IMR-90 (cell line): ENCODE data around the gene MFNG. TPM values are rescaled to one million over a fixed set of nuclear protein-coding genes. Genes with fewer than 3 reads are reported as not detected.

Experiments
- ATAC-seq: fragments of 200-7000 bp; cut with Tn5 transposase; 2 replicates; pipeline ENCODE4 v1.9.1; 2020; ENCODE audit warnings: low read depth, mild to moderate bottlenecking, moderate library complexity
- BruUV-seq: library from RNA; stranded (reverse); fragments of 400-500 nt; replicated peaks from 2 replicates; lab custom pipeline; 2021; lab: Mats Ljungman, UMichigan
- CTCF ChIA-PET: fragments of 300-600 bp; formaldehyde crosslinking; extraction: SDS; loops from one replicate; lab custom pipeline; 2021; ENCODE audit warnings: antibody characterized with exemption; lab: Yijun Ruan, JAX
- POLR2A ChIA-PET: fragments of 300-600 bp; sonication (Branson Sonifier 250); formaldehyde crosslinking; loops from one replicate; lab custom pipeline; 2022; ENCODE audit warnings: antibody characterized with exemption; ENCODE audit not compliant: unreplicated experiment; lab: Charles Lee
- DNase-seq: peaks from one replicate; pipeline ENCODE4 v3.0.0; 2013
- H2AFZ ChIP-seq: replicated peaks from 2 replicates; pipeline ENCODE3; 2013; ENCODE audit warnings: low read length, mild to moderate bottlenecking; ENCODE audit not compliant: poor library complexity
- H2AK5ac ChIP-seq: 2 replicates; pipeline ENCODE4 v1.6.1; 2013; ENCODE audit warnings: low read depth, low read length, inconsistent platforms
- H2AK9ac ChIP-seq: replicated peaks from 2 replicates; pipeline ENCODE3; 2013; ENCODE audit warnings: mild to moderate bottlenecking, low read depth, low read length, moderate library complexity; ENCODE audit not compliant: poor library complexity
- H2BK120ac ChIP-seq: 2 replicates; pipeline ENCODE4 v1.6.1; 2013; ENCODE audit warnings: low read depth, low read length, inconsistent platforms
- H2BK15ac ChIP-seq: 3 replicates; pipeline ENCODE4 v1.6.1; 2013; ENCODE audit warnings: low read depth, low read length, inconsistent platforms
- H2BK20ac ChIP-seq: 2 replicates; pipeline ENCODE4 v1.6.1; 2013; ENCODE audit warnings: low read depth, mild to moderate bottlenecking, inconsistent platforms, low read length, moderate library complexity
- H2BK5ac ChIP-seq: 2 replicates; pipeline ENCODE4 v1.6.1; 2013; ENCODE audit warnings: mild to moderate bottlenecking, low read depth, low read length, inconsistent platforms; ENCODE audit not compliant: poor library complexity, severe bottlenecking
- H3K14ac ChIP-seq: replicated peaks from 2 replicates; pipeline ENCODE4 v1.6.1; 2013; ENCODE audit warnings: low read depth, low read length, inconsistent platforms
- H3K18ac ChIP-seq: 2 replicates; pipeline ENCODE4 v1.6.1; 2013; ENCODE audit warnings: low read depth, low read length, control low read depth
- H3K23ac ChIP-seq: 2 replicates; pipeline ENCODE4 v1.6.1; 2013; ENCODE audit warnings: low read depth, low read length, inconsistent platforms
- H3K27ac ChIP-seq: 2 replicates; pipeline ENCODE4 v1.5.1; 2013; ENCODE audit warnings: mild to moderate bottlenecking, control low read depth, low read length; ENCODE audit not compliant: insufficient read depth
- H3K27me3 ChIP-seq: 2 replicates; pipeline ENCODE4 v1.6.1; 2013; ENCODE audit warnings: low read length; ENCODE audit not compliant: control insufficient read depth, insufficient read depth
- H3K36me3 ChIP-seq: 2 replicates; pipeline ENCODE4 v1.6.1; 2013; ENCODE audit warnings: low read length, mixed read lengths; ENCODE audit not compliant: control insufficient read depth, insufficient read depth
- H3K4ac ChIP-seq: 2 replicates; pipeline ENCODE4 v1.6.1; 2013; ENCODE audit warnings: low read depth, low read length, inconsistent platforms
- H3K4me1 ChIP-seq: 2 replicates; pipeline ENCODE4 v1.6.1; 2013; ENCODE audit warnings: low read length, mixed read lengths; ENCODE audit not compliant: control insufficient read depth, insufficient read depth
- H3K4me2 ChIP-seq: 2 replicates; pipeline ENCODE4 v1.6.1; 2013; ENCODE audit warnings: low read depth, mild to moderate bottlenecking, control low read depth, low read length, moderate library complexity
- H3K4me3 ChIP-seq: 2 replicates; pipeline ENCODE4 v1.5.1; 2013; ENCODE audit warnings: low read depth, mild to moderate bottlenecking, control low read depth, low read length, moderate library complexity; ENCODE audit not compliant: insufficient read depth
- H3K56ac ChIP-seq: 2 replicates; pipeline ENCODE4 v1.6.1; 2013; ENCODE audit warnings: low read length, inconsistent platforms; ENCODE audit not compliant: insufficient read depth; ENCODE audit errors: extremely low read depth
- H3K79me1 ChIP-seq, 2 experiments: 2 replicates each; pipeline ENCODE4 v1.6.1; 2013; ENCODE audit warnings: low read length in 2 of 2, inconsistent platforms in 1 of 2, low read depth in 1 of 2
- H3K9ac ChIP-seq: 2 replicates; pipeline ENCODE4 v1.6.1; 2013; ENCODE audit warnings: low read depth, low read length, control low read depth
- H3K9me1 ChIP-seq: 2 replicates; pipeline ENCODE4 v1.6.1; 2013; ENCODE audit warnings: low read length, inconsistent platforms; ENCODE audit not compliant: insufficient read depth
- H3K9me3 ChIP-seq: 2 replicates; pipeline ENCODE4 v1.6.1; 2013; ENCODE audit warnings: low read length; ENCODE audit not compliant: control insufficient read depth, insufficient read depth
- H4K20me1 ChIP-seq: 2 replicates; pipeline ENCODE4 v1.6.1; 2013; ENCODE audit warnings: low read length, inconsistent platforms; ENCODE audit not compliant: insufficient read depth
- H4K5ac ChIP-seq: 2 replicates; pipeline ENCODE4 v1.6.1; 2013; ENCODE audit warnings: mild to moderate bottlenecking, low read depth, low read length, control low read depth
- H4K8ac ChIP-seq, 2 experiments: 2 replicates each; pipeline ENCODE4 v1.6.1; 2013; ENCODE audit warnings: low read depth in 2 of 2, low read length in 2 of 2, control low read depth in 1 of 2, inconsistent platforms in 1 of 2
- H4K91ac ChIP-seq: 2 replicates; pipeline ENCODE4 v1.6.1; 2013; ENCODE audit warnings: low read depth, low read length, inconsistent platforms; ENCODE audit not compliant: insufficient read depth
- BHLHE40 ChIP-seq: fragments of 150-350 bp; IDR thresholded peaks from 2 replicates; pipeline ENCODE4 v1.6.1; 2016; ENCODE audit warnings: mild to moderate bottlenecking, low read depth, low read length
- MAFK ChIP-seq: IDR thresholded peaks from 2 replicates; pipeline ENCODE4 v1.6.1; 2012; ENCODE audit warnings: low read depth, low read length, improper control_type of control experiment
- MAZ ChIP-seq: IDR thresholded peaks from 2 replicates; pipeline ENCODE4 v1.6.1; 2012; ENCODE audit warnings: low read depth, mild to moderate bottlenecking, low read length, improper control_type of control experiment, moderate library complexity, borderline replicate concordance
- MXI1 ChIP-seq: IDR thresholded peaks from 2 replicates; pipeline ENCODE4 v1.6.1; 2012; ENCODE audit warnings: low read depth, mild to moderate bottlenecking, low read length, moderate library complexity, borderline replicate concordance
- POLR2A ChIP-seq: IDR thresholded peaks from 2 replicates; pipeline ENCODE4 v1.6.1; 2012; ENCODE audit warnings: mild to moderate bottlenecking, low read depth, low read length
- RAD21 ChIP-seq: IDR thresholded peaks from 2 replicates; pipeline ENCODE4 v1.6.1; 2012; ENCODE audit warnings: low read length, improper control_type of control experiment
- RCOR1 ChIP-seq: IDR thresholded peaks from 2 replicates; pipeline ENCODE4 v1.6.1; 2012; ENCODE audit warnings: mild to moderate bottlenecking, low read length, improper control_type of control experiment; ENCODE audit not compliant: insufficient replicate concordance
- SMC3 ChIP-seq: fragments of 150-350 bp; IDR thresholded peaks from 2 replicates; pipeline ENCODE4 v1.6.1; 2016; ENCODE audit warnings: low read depth, mild to moderate bottlenecking, antibody characterized with exemption, low read length, moderate library complexity
- WGBS, 2 experiments: methylation state at CpG; one replicate each; pipeline versions ENCODE4 v1.1.5 to v1.1.7; 2013; ENCODE audit warnings: missing lambda C conversion rate in 2 of 2; ENCODE audit not compliant: insufficient read length in 1 of 2; ENCODE audit errors: extremely low coverage in 2 of 2; 5-methylcytosine and 5-hydroxymethylcytosine counted together
- dilution Hi-C: fragments of 300-500 bp; cut with HindIII; formaldehyde crosslinking; loops from one replicate; pipeline ENCODE4 v1.14.3; 2018; ENCODE audit warnings: low sequenced_read_pairs; ENCODE audit not compliant: unreplicated experiment
- in situ Hi-C: fragments of 300-500 bp; cut with MboI; formaldehyde crosslinking; loops from 3 replicates; pipeline ENCODE4 v1.14.3; 2019; ENCODE audit warnings: low sequenced_read_pairs, inconsistent platforms, mixed read lengths
- intact Hi-C: fragments of 100-400 bp; cut with micrococcal nuclease; formaldehyde crosslinking; loops from 2 replicates; pipeline ENCODE4 v1.10.0; 2022
- polyA plus RNA-seq, 3 experiments: library from polyadenylated mRNA; depleted of rRNA; stranded (reverse); fragments of >200 nt; gene quantifications; 2 replicates each; pipeline ENCODE4 v1.2.3, GENCODE V29; 2012; ENCODE audit warnings: low replicate concordance in 1 of 3
- total RNA-seq: library from RNA; depleted of rRNA; stranded (reverse); fragments of >200 nt; gene quantifications from 2 replicates; pipeline ENCODE4 v1.2.3, GENCODE V29; 2012
- TF ChIP-seq, protein P1 (sequence below): conservative IDR thresholded peaks from 2 replicates; pipeline ENCODE4 v1.5.1; 2012; ENCODE audit warnings: mild to moderate bottlenecking, low read depth, low read length, improper control_type of control experiment
- TF ChIP-seq, protein P2 (sequence below): fragments of 150-350 bp; IDR thresholded peaks from 2 replicates; pipeline ENCODE4 v1.6.1; 2016; ENCODE audit warnings: low read depth, mild to moderate bottlenecking, low read length, moderate library complexity, borderline replicate concordance

Gene MFNG
- total and polyA plus RNA-seq, 2 of the 4 experiments (the other 2 are of a cell fraction) = 0.15 TPM; not detected in 1

DNA sequence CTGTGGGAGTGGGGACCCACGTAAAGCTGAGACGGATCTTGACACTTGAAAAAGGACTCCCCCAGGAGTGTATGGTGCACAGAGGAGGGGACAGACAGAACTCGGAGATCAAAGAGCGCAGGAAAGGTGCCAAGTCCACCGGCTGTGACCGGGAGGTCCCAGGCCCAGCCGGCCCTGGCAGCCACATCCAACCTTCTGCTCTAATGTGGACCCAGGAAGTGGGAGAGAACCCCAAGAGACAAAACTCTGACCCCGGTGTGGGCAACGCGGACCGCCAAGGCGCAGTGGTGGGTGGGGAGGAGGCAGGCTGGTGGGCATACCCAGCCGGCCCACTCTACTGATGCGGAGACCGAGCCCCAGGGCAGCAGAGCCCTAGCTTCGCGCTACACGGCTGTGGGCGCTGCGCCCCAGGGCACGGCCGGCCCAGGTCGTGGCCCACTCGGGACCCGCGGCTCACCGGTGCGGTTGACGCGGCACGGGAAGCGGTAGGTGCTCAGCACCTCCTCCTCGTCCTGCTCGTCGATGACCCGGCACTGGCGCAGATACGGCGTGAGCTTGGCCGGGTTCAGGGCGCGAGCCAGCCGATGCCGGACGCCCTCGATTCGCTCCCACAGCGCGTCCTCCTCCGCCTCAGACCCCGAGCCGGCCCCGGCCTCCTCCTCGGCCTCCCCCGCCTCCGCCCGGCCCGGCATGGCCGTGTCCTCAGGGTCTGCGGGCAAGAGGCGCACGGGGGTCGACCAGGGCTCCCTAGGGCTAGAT lies 32.5 kb upstream of the MFNG start:
- Histone ChIP-seq H4K20me1 (no peaks in the 10 kb centered on the region), H2AK5ac (peak overlapping the region; percentile 59), H3K18ac (peak overlapping the region; percentile 42; the same call in 1 of the 2 replicates), H4K5ac (peak overlapping the region; percentile 67), H2BK20ac (no peak overlapping the region), H3K36me3 (peaks cover 9% of the 10 kb centered on the region; the same call in 1 of the 2 replicates), H3K4me2 (peak overlapping the region; percentile 86), H3K4me1 (peaks cover 9% of the 10 kb centered on the region), H3K56ac (no peak overlapping the region), H3K9me3 (no peaks in the 10 kb centered on the region), H3K4me3 (peak overlapping the region; percentile 86), H2BK5ac (peak overlapping the region; percentile 55), H3K9ac (peak overlapping the region; percentile 57), H3K9me1 (peaks cover 2% of the 10 kb centered on the region; the same call in 1 of the 2 replicates), H2BK15ac (peak overlapping the region; percentile 14; the same call in 1 of the 3 replicates), H2BK120ac (peak overlapping the region; percentile 32), H3K79me1 (peaks cover 6 to 15% of the 10 kb centered on the region in 2 experiments), H2AFZ (peak overlapping the region; percentile 90), H3K4ac (peak overlapping the region; percentile 58), H3K27me3 (no peaks in the 10 kb centered on the region), H3K27ac (peak overlapping the region; percentile 12; the same call in 1 of the 2 replicates), H3K23ac (peak overlapping the region; percentile 58), H4K8ac (peak overlapping the region; percentile 72 to 83; a peak in 3 of 4 replicates), H3K14ac (peak overlapping the region; percentile 85), H2AK9ac (peak overlapping the region; percentile 86), H4K91ac (peak overlapping the region; percentile 62)
- 20% methylated on average over 34 of the region's 63 CpGs; no CpG with 5 or more reads in 1 of the 2 experiments for WGBS, 2 experiments
- dilution Hi-C loops (no loop called here), intact Hi-C loops (loop anchor here (1.0 kb wide), 2 partner anchors 31 to 46 kb away; no protein-coding TSS in a partner anchor), in situ Hi-C loops (no loop called here)
- no peak for DNase-seq
- ChIA-PET POLR2A (no interaction called here), CTCF (no interaction called here)
- ATAC-seq = peak; percentile 58
- BruUV-seq = no TSS peak
- no peak for TF ChIP-seq RAD21
- no peak for TF ChIP-seq SMC3
- no peak for TF ChIP-seq MAFK
- TF ChIP-seq, protein P1, sequence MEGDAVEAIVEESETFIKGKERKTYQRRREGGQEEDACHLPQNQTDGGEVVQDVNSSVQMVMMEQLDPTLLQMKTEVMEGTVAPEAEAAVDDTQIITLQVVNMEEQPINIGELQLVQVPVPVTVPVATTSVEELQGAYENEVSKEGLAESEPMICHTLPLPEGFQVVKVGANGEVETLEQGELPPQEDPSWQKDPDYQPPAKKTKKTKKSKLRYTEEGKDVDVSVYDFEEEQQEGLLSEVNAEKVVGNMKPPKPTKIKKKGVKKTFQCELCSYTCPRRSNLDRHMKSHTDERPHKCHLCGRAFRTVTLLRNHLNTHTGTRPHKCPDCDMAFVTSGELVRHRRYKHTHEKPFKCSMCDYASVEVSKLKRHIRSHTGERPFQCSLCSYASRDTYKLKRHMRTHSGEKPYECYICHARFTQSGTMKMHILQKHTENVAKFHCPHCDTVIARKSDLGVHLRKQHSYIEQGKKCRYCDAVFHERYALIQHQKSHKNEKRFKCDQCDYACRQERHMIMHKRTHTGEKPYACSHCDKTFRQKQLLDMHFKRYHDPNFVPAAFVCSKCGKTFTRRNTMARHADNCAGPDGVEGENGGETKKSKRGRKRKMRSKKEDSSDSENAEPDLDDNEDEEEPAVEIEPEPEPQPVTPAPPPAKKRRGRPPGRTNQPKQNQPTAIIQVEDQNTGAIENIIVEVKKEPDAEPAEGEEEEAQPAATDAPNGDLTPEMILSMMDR = no peak
- TF ChIP-seq, protein P2, sequence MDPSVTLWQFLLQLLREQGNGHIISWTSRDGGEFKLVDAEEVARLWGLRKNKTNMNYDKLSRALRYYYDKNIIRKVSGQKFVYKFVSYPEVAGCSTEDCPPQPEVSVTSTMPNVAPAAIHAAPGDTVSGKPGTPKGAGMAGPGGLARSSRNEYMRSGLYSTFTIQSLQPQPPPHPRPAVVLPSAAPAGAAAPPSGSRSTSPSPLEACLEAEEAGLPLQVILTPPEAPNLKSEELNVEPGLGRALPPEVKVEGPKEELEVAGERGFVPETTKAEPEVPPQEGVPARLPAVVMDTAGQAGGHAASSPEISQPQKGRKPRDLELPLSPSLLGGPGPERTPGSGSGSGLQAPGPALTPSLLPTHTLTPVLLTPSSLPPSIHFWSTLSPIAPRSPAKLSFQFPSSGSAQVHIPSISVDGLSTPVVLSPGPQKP = no peak
- no peak for TF ChIP-seq RCOR1
- TF ChIP-seq POLR2A = no peak
- no peak for TF ChIP-seq MXI1
- no peak for TF ChIP-seq MAZ
- TF ChIP-seq BHLHE40 = no peak
